ENCODE results near the gene COL4A3.

COL4A3 gene

GRCh38 chr2:227163998-227164762 lies at the start of gene COL4A3, which contains the start of gene COL4A4:
TSS of gene COL4A3 (plus strand) at chr2:227164624. CDS start at chr2:227164727, 103 bp downstream.
TSS of gene COL4A4 (minus strand) at chr2:227164205. CDS start at chr2:227147483, 16,722 bp downstream.
- ChIA-PET POLR2A (no interaction called here), CTCF (no interaction called here)
- no peak within 1 kb of the TSS for H3K4me3 ChIP-seq (ENCODE audit: low read depth, low read length)
- no peak for TF ChIP-seq CTCF (IDR thresholded peaks at IDR 0.05; ENCODE audit: insufficient read depth, low read length, missing control alignments)
- DNase-seq (ENCODE audit: low read depth, low spot score) = no peak

- no peak for DNase-seq (ENCODE audit: low read depth, low spot score)
- TF ChIP-seq CTCF (IDR thresholded peaks at IDR 0.05; ENCODE audit: insufficient read depth, low read length, missing control alignments) = no peak
- ChIA-PET CTCF (interaction anchor here (1.7 kb wide), 1 partner anchor 123 kb away, joined by 3 read pairs; no protein-coding TSS in a partner anchor), POLR2A (no interaction called here)
- H3K4me3 ChIP-seq (ENCODE audit: low read depth, low read length) = no peak overlapping the region
These were observed 48.7 kb upstream of the COL4A3 start for GRCh38 chr2:227115761-227116160.

GRCh38 chr2:227117027-227117426 lies 47.4 kb upstream of the COL4A3 start:
- CTCF ChIA-PET = interaction anchor here (0.8 to 1.7 kb wide), 4 partner anchors 8 to 122 kb away, joined by 3 read pairs; no protein-coding TSS in a partner anchor
- no peak overlapping the region for H3K4me3 ChIP-seq (ENCODE audit: low read depth, low read length)
- POLR2A ChIA-PET = no interaction called here
- no peak for TF ChIP-seq CTCF (IDR thresholded peaks at IDR 0.05; ENCODE audit: insufficient read depth, low read length, missing control alignments)
- DNase-seq (ENCODE audit: low read depth, low spot score) = no peak

GRCh38 chr2:227117852-227118251 lies 46.6 kb upstream of the COL4A3 start:
- ChIA-PET POLR2A (no interaction called here), CTCF (interaction anchor here (1.3 kb wide), 1 partner anchor 11 kb away, joined by 3 read pairs; no protein-coding TSS in a partner anchor)
- TF ChIP-seq CTCF (IDR thresholded peaks at IDR 0.05; ENCODE audit: insufficient read depth, low read length, missing control alignments) = no peak
- no peak for DNase-seq (ENCODE audit: low read depth, low spot score)
- H3K4me3 ChIP-seq (ENCODE audit: low read depth, low read length) = no peak overlapping the region

- ChIA-PET POLR2A (no interaction called here), CTCF (interaction anchor here (1.1 to 1.4 kb wide), 2 partner anchors 13 to 120 kb away, joined by 3 to 5 read pairs; no protein-coding TSS in a partner anchor)
- DNase-seq (ENCODE audit: low read depth, low spot score) = no peak
- no peak overlapping the region for H3K4me3 ChIP-seq (ENCODE audit: low read depth, low read length)
- TF ChIP-seq CTCF (IDR thresholded peaks at IDR 0.05; ENCODE audit: insufficient read depth, low read length, missing control alignments) = no peak
These were observed 46.1 kb upstream of the COL4A3 start for GRCh38 chr2:227118353-227118752.

GRCh38 chr2:227123697-227124096 lies 40.7 kb upstream of the COL4A3 start:
- H3K4me3 ChIP-seq (ENCODE audit: low read depth, low read length) = no peak overlapping the region
- TF ChIP-seq CTCF (IDR thresholded peaks at IDR 0.05; ENCODE audit: insufficient read depth, low read length, missing control alignments) = no peak
- ChIA-PET CTCF (interaction anchor here (11.7 kb wide), 1 partner anchor 115 kb away, joined by 173 read pairs; no protein-coding TSS in a partner anchor), POLR2A (no interaction called here)
- no peak for DNase-seq (ENCODE audit: low read depth, low spot score)

Data from AG04449 (cell line).